Testis (tissue), 3 donors: ENCODE data around the gene NSMCE4A. TPM values are rescaled to one million over a fixed set of nuclear protein-coding genes. Genes with fewer than 3 reads are reported as not detected.

Experiments used
- DNase-seq: peaks from one replicate; pipeline ENCODE4 v3.0.0-alpha.2; 2019
- H3K27ac ChIP-seq, 2 donors: fragments of 200-600 bp; sonication (generic); one replicate each; pipeline ENCODE4 v1.5.1; 2019
- H3K27me3 ChIP-seq: fragments of 200-600 bp; sonication (generic); one replicate; pipeline ENCODE4 v1.5.1; 2019
- H3K36me3 ChIP-seq: fragments of 200-600 bp; sonication (generic); one replicate; pipeline ENCODE4 v1.5.1; 2017; ENCODE audit warnings: low read depth; ENCODE audit errors: missing control alignments
- H3K4me1 ChIP-seq: fragments of 200-600 bp; sonication (generic); one replicate; pipeline ENCODE4 v1.5.1; 2019
- H3K4me3 ChIP-seq, 2 donors: fragments of 200-600 bp; sonication (generic); one replicate each; pipeline ENCODE4 v1.5.1; 2017 to 2019
- H3K9me3 ChIP-seq: fragments of 200-600 bp; sonication (generic); one replicate; pipeline ENCODE4 v1.5.1; 2017
- POLR2A ChIP-seq: fragments of 450-650 bp; IDR thresholded peaks from one replicate; pipeline ENCODE4 v1.6.1; 2017; ENCODE audit warnings: antibody characterized with exemption, mild to moderate bottlenecking, moderate library complexity
- WGBS, 2 donors: methylation state at CpG; one replicate each; pipeline ENCODE4 v1.1.5; 2018; 5-methylcytosine and 5-hydroxymethylcytosine counted together
- intact Hi-C: fragments of 100-400 bp; cut with DNase I; formaldehyde crosslinking; loops from one replicate; pipeline ENCODE4 v1.15.1; 2023; ENCODE audit warnings: low total_unique reads
- polyA plus RNA-seq: library from polyadenylated mRNA; stranded (reverse); fragments of 350-450 nt; fragmentation: Illumina TruSeq; extraction: RNeasy Lipid Tissue Mini Kit (QIAGEN cat#74804); gene quantifications from one replicate; pipeline ENCODE4 v1.2.3, GENCODE V29; 2014; ENCODE audit warnings: low read depth, low replicate concordance; ENCODE audit not compliant: insufficient read depth
- total RNA-seq, 2 donors: library from RNA; depleted of rRNA; stranded (reverse); fragments of >200 nt; gene quantifications; one replicate each; pipeline ENCODE4 v1.2.3, GENCODE V29; 2016
- TF ChIP-seq, protein P1 (sequence below), 3 experiments: fragments of 450-650 bp in 2 of 3; fragments of 200-600 bp in 1 of 3; sonication (generic) in 1 of 3; IDR thresholded peaks; one replicate each; pipeline ENCODE4 v1.5.1; 2016 to 2019; ENCODE audit warnings: antibody characterized with exemption in 3 of 3, mild to moderate bottlenecking in 2 of 3, moderate library complexity in 1 of 3

NSMCE4A gene
- total and polyA plus RNA-seq, 3 donors from 2014 or later = 15.6 to 33.7 (median 31.0) TPM

DNA sequence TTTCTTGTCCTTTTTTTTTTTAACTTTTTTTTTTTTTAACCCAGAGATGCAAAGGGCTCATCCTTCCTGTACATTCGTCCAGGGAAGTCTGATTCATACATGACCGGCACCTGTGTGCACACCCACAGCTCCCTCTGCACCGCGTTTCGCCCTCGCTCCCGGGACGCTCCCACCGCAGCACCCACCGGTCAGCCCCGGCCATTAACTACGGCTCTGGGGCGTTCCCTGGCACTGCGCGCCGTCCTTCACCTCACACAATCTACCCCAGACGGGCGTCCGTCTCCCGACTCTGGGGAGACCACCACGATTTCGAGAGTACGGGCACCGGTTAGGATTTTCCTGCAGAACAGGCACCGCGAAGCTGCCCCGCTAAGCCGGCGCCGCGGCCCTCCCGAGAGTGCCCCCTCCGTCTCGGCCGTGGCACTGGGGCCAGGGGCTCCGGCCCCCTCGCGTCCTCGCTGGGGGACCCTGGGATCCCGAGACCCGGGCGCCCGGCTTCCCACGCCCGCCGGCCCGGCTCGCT lies 47.6 kb downstream of the NSMCE4A start:
- DNase-seq = peak; percentile 66
- intact Hi-C loops = loop anchor here (10.0 kb wide), 1 partner anchor 187 kb away; no protein-coding TSS in a partner anchor
- H3K27ac ChIP-seq = peak overlapping the region; percentile 95 to 99

DNA sequence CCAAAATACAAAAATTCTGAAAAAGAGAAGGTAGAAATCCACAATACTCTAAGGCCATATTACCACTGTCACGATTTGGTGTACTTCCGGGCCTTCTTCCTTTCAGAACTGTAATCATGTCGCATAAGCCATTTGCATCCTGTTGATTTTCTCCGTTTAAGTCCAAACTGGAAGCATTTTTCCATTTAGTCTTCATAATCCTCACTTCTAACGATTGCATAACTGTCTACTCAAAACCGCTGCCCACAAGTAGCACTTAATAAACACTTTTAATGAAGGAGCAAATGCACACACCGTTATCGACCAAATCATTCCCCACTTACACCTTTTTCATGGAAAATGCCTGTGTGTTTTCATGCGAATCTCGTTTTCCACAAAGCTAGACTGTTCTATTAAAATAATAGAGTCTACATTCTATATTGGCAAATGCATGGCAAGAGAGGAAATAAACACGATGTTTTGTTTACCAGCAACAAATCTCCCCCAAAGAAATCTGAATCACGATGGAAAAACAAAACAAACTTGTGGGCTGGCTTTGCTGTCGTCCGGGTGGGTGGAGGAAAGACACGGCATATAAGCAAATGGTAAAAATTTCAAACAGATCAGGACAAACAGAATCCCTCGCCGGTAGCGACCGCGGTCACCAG lies 48.2 kb downstream of the NSMCE4A start:
- no peaks in the 10 kb centered on the region for H3K27me3 ChIP-seq
- peak overlapping the region; percentile 95 to 99 for H3K27ac ChIP-seq
- peak overlapping the region; percentile 89 to 98 for H3K4me3 ChIP-seq
- 1% methylated on average over 20 of the region's 20 CpGs for WGBS, 2 donors
- no peaks in the 10 kb centered on the region for H3K36me3 ChIP-seq
- DNase-seq = no peak
- H3K4me1 ChIP-seq = peaks cover 15% of the 10 kb centered on the region
- intact Hi-C loops = loop anchor here (10.0 kb wide), 1 partner anchor 188 kb away; no protein-coding TSS in a partner anchor
- H3K9me3 ChIP-seq = no peaks in the 10 kb centered on the region
- TF ChIP-seq, protein P1, sequence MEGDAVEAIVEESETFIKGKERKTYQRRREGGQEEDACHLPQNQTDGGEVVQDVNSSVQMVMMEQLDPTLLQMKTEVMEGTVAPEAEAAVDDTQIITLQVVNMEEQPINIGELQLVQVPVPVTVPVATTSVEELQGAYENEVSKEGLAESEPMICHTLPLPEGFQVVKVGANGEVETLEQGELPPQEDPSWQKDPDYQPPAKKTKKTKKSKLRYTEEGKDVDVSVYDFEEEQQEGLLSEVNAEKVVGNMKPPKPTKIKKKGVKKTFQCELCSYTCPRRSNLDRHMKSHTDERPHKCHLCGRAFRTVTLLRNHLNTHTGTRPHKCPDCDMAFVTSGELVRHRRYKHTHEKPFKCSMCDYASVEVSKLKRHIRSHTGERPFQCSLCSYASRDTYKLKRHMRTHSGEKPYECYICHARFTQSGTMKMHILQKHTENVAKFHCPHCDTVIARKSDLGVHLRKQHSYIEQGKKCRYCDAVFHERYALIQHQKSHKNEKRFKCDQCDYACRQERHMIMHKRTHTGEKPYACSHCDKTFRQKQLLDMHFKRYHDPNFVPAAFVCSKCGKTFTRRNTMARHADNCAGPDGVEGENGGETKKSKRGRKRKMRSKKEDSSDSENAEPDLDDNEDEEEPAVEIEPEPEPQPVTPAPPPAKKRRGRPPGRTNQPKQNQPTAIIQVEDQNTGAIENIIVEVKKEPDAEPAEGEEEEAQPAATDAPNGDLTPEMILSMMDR (IDR thresholded peaks at IDR 0.05) = no peak
- TF ChIP-seq POLR2A = no peak

More for the DNA sequence above, 47.6 kb downstream of the NSMCE4A start:
- TF ChIP-seq, protein P1 (IDR thresholded peaks at IDR 0.05) = no peak
- TF ChIP-seq POLR2A = no peak
- Histone ChIP-seq H3K9me3 (no peaks in the 10 kb centered on the region), H3K4me1 (peaks cover 15% of the 10 kb centered on the region), H3K36me3 (no peaks in the 10 kb centered on the region), H3K4me3 (peak overlapping the region; percentile 89 to 98), H3K27me3 (no peaks in the 10 kb centered on the region)
- WGBS, 2 donors = 0% methylated on average over 8 to 37 of the region's 48 CpGs

DNA sequence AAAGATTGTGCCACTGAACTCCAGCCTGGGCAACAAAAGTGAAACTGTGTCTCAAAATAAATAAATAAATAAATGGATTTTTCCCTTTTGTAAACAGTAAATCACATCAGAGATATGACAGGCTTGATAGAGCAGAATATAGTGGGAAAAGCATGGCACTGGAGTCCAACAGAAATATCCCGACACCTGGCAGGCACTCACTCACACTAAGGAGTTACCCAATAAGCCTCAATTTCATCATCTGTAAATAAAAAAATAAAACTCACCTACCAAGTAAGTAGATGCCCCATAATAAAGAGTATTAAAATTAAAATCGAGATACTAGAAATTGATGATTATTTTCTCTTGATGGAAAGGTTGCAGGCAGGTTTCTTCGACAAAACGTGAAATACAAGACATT lies 48.9 kb downstream of the NSMCE4A start:
- TF ChIP-seq, protein P1 (IDR thresholded peaks at IDR 0.05) = no peak
- TF ChIP-seq POLR2A = no peak
- Histone ChIP-seq H3K36me3 (no peaks in the 10 kb centered on the region), H3K27ac (peak overlapping the region in 1 of 2 donors; percentile 99), H3K27me3 (no peaks in the 10 kb centered on the region), H3K9me3 (no peaks in the 10 kb centered on the region), H3K4me3 (no peak overlapping the region), H3K4me1 (peaks cover 15% of the 10 kb centered on the region)
- intact Hi-C loops = loop anchor here (10.0 kb wide), 1 partner anchor 189 kb away; no protein-coding TSS in a partner anchor
- no peak for DNase-seq
- WGBS, 2 donors = 65 to 74% methylated on average over 4 of the region's 4 CpGs

DNA sequence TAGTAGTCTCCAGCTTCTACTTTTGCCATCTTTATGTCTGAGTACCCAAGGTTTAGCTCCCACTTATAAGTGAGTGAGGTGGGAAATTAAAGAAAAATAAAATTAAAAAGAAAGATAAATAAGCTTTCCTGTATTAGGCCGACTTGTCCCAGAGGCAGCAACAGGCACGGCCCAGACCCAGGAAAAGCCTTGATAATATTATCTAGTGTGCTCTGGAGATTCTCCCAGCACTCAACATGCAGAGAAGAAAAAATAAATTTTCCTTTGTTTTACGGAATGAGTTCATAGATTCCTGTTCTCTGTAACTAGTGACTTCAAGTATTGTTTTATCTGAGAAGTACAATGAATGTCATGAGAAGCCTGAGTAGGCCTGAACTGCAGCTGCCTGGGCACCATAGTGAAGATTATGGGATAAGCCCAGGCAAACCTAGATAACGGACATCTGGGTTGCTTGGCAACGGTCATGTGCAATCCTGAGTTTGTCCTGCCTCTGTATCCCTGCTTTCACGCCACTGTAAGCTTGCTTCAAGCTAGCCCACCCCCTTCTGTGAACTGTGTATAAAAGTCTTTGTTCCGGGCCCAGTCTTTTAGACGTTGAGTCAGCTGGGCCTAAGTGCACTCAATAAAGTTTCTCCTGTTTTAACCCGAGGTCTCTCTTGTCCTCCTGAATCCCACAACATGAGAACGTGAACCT lies 53.6 kb downstream of the NSMCE4A start:
- Histone ChIP-seq H3K9me3 (no peaks in the 10 kb centered on the region), H3K27ac (peak overlapping the region in 1 of 2 donors; percentile 65), H3K27me3 (no peaks in the 10 kb centered on the region), H3K36me3 (no peaks in the 10 kb centered on the region), H3K4me3 (no peak overlapping the region), H3K4me1 (peaks cover 3% of the 10 kb centered on the region)
- no peak for DNase-seq
- TF ChIP-seq, protein P1 (IDR thresholded peaks at IDR 0.05) = no peak
- TF ChIP-seq POLR2A = no peak
- 35 to 60% methylated on average over 10 of the region's 10 CpGs for WGBS, 2 donors
- intact Hi-C loops = loop anchor here (10.0 kb wide), 1 partner anchor 193 kb away; no protein-coding TSS in a partner anchor
